K562 (cell line): ENCODE data around the gene SNX25. TPM values are rescaled to one million over a fixed set of nuclear protein-coding genes. Genes with fewer than 3 reads are reported as not detected.
A peak's percentile ranks its signal among the peaks of the same experiment; 100 is the strongest.

ENCODE experiments used
- ARID1B ChIP-seq: fragments of 450-650 bp; IDR thresholded peaks from 2 replicates; pipeline ENCODE4 v1.6.1; 2016; ENCODE audit warnings: antibody characterized with exemption, mild to moderate bottlenecking, inconsistent platforms
- EGR1 ChIP-seq: fragments of 450-650 bp; conservative IDR thresholded peaks from 2 replicates; pipeline ENCODE4 v1.6.1; 2017; ENCODE audit warnings: mild to moderate bottlenecking
- ELF2 ChIP-seq: fragments of 250-450 bp; sonication (Bioruptor Pico); IDR thresholded peaks from 2 replicates; pipeline ENCODE4 v1.5.0; 2021; ENCODE audit warnings: mild to moderate bottlenecking
- FOXK1 ChIP-seq: sonication (generic); formaldehyde crosslinking; IDR thresholded peaks from 2 replicates; pipeline ENCODE4 v1.8.0; 2022; ENCODE audit warnings: missing genetic modification reagents, mild to moderate bottlenecking, borderline replicate concordance
- FOXK2 ChIP-seq, 2 experiments: fragments of 450-650 bp; IDR thresholded peaks in 1 of 2; conservative IDR thresholded peaks in 1 of 2; 2 replicates each; pipeline ENCODE4 v1.6.1; 2016; ENCODE audit warnings: low read depth in 2 of 2, mild to moderate bottlenecking in 1 of 2
- FOXP1 ChIP-seq: sonication (generic); formaldehyde crosslinking; IDR thresholded peaks from 2 replicates; pipeline ENCODE4 v1.8.0; 2022; ENCODE audit warnings: mild to moderate bottlenecking, missing genetic modification reagents
- GABPB2 ChIP-seq: fragments of 250-450 bp; sonication (Bioruptor Pico); conservative IDR thresholded peaks from 2 replicates; pipeline ENCODE4 v1.5.1; 2021; ENCODE audit warnings: mild to moderate bottlenecking
- GATA2 ChIP-seq: sonication (generic); formaldehyde crosslinking; IDR thresholded peaks from 2 replicates; pipeline ENCODE4 v1.4.0; 2020; ENCODE audit warnings: mild to moderate bottlenecking, missing genetic modification reagents
- HLTF ChIP-seq: fragments of 450-650 bp; IDR thresholded peaks from 2 replicates; pipeline ENCODE4 v1.6.1; 2016
- KHSRP ChIP-seq: fragments of 450-650 bp; IDR thresholded peaks from 2 replicates; pipeline ENCODE4 v1.6.1; 2017
- LEF1 ChIP-seq: fragments of 450-650 bp; IDR thresholded peaks from 2 replicates; pipeline ENCODE4 v1.6.1; 2016; ENCODE audit warnings: mild to moderate bottlenecking
- MAZ ChIP-seq, 2 experiments: fragments of 450-650 bp in 1 of 2; sonication (generic) in 1 of 2; formaldehyde crosslinking; IDR thresholded peaks in 1 of 2; conservative IDR thresholded peaks in 1 of 2; 2 replicates each; pipeline versions ENCODE4 v1.4.0 to v1.5.0; 2020; ENCODE audit warnings: mild to moderate bottlenecking in 1 of 2, missing genetic modification reagents in 1 of 2
- MIER1 ChIP-seq: fragments of 450-650 bp; IDR thresholded peaks from 2 replicates; pipeline ENCODE4 v1.6.1; 2016; ENCODE audit warnings: antibody characterized with exemption, mild to moderate bottlenecking, low read depth
- MLLT1 ChIP-seq, 2 experiments: fragments of 450-650 bp; IDR thresholded peaks; 2 replicates each; pipeline ENCODE4 v1.6.1; 2016
- NRF1 ChIP-seq, 2 experiments: fragments of 450-650 bp; IDR thresholded peaks in 1 of 2; conservative IDR thresholded peaks in 1 of 2; 2 replicates each; pipeline ENCODE4 v1.6.1; 2014; ENCODE audit warnings: mild to moderate bottlenecking in 2 of 2
- PKNOX1 ChIP-seq: fragments of 450-650 bp; IDR thresholded peaks from 2 replicates; pipeline ENCODE4 v1.6.1; 2016
- RBFOX2 ChIP-seq: fragments of 200-400 bp; formaldehyde crosslinking; IDR thresholded peaks from 2 replicates; pipeline ENCODE4 v1.6.1; 2017; ENCODE audit warnings: low read depth, mild to moderate bottlenecking, low read length, moderate library complexity
- RBM39 ChIP-seq: fragments of 200-400 bp; formaldehyde crosslinking; optimal IDR thresholded peaks from 2 replicates; pipeline ENCODE3; 2018; ENCODE audit warnings: low read depth, low read length
- SMARCE1 ChIP-seq: fragments of 450-650 bp; IDR thresholded peaks from 2 replicates; pipeline ENCODE4 v1.7.1; 2016; ENCODE audit warnings: mild to moderate bottlenecking
- TAF9B ChIP-seq: fragments of 450-650 bp; IDR thresholded peaks from 2 replicates; pipeline ENCODE4 v1.6.1; 2018; ENCODE audit warnings: mild to moderate bottlenecking; ENCODE audit not compliant: partially characterized antibody
- TEAD4 ChIP-seq, 2 experiments: sonication (generic) in 1 of 2; formaldehyde crosslinking in 1 of 2; IDR thresholded peaks; 2 replicates each; pipeline versions ENCODE4 v1.6.1 to v1.8.0; 2012 to 2022; ENCODE audit warnings: borderline replicate concordance in 1 of 2, inconsistent platforms in 1 of 2, low read length in 1 of 2, mild to moderate bottlenecking in 1 of 2, missing genetic modification reagents in 1 of 2
- TOE1 ChIP-seq, 2 experiments: fragments of 450-650 bp in 1 of 2; sonication (generic) in 1 of 2; formaldehyde crosslinking in 1 of 2; IDR thresholded peaks; 2 replicates each; pipeline versions ENCODE4 v1.7.1 to v1.8.0; 2016 to 2022; ENCODE audit warnings: borderline replicate concordance in 2 of 2, mild to moderate bottlenecking in 2 of 2, antibody characterized with exemption in 1 of 2, inconsistent platforms in 1 of 2, low read depth in 1 of 2, missing genetic modification reagents in 1 of 2, moderate library complexity in 1 of 2
- ZBTB9 ChIP-seq: fragments of 450-650 bp; formaldehyde crosslinking; IDR thresholded peaks from 2 replicates; pipeline ENCODE4 v1.4.0; 2020; ENCODE audit warnings: mild to moderate bottlenecking, moderate library complexity
- ZC3H11A ChIP-seq: IDR thresholded peaks from 2 replicates; pipeline ENCODE4 v1.6.1; 2012; ENCODE audit warnings: low read depth, low read length, improper control_type of control experiment
- ZC3H8 ChIP-seq: fragments of 450-650 bp; IDR thresholded peaks from 2 replicates; pipeline ENCODE4 v1.6.1; 2017
- ZNF124 ChIP-seq: sonication (generic); formaldehyde crosslinking; IDR thresholded peaks from 2 replicates; pipeline ENCODE4 v1.8.1; 2022; ENCODE audit warnings: missing genetic modification reagents
- ZNF316 ChIP-seq: fragments of 450-650 bp; IDR thresholded peaks from 2 replicates; pipeline ENCODE4 v1.6.1; 2016
- ZNF717 ChIP-seq: fragments of 250-450 bp; sonication (Bioruptor Pico); IDR thresholded peaks from 2 replicates; pipeline ENCODE4 v1.5.0; 2021
- ZZZ3 ChIP-seq: fragments of 450-650 bp; IDR thresholded peaks from 2 replicates; pipeline ENCODE4 v1.6.1; 2016; ENCODE audit warnings: antibody characterized with exemption, mild to moderate bottlenecking, moderate library complexity
- polyA plus RNA-seq, 8 experiments: library from polyadenylated mRNA; depleted of rRNA in 4 of 8; stranded (reverse) in 5 of 8; unstranded in 3 of 8; fragments of >200 nt; fragmentation: Nextera tagmentation in 2 of 8; fragmentation: Illumina TruSeq in 1 of 8; extraction: Ambion mirVana in 2 of 8; extraction: Trizol in 1 of 8; gene quantifications; 2 replicates each; pipeline versions ENCODE4 v1.2.1 to v1.2.3, GENCODE V29; 2011 to 2014; ENCODE audit warnings: inconsistent platforms in 1 of 8, missing spikeins in 1 of 8
- total RNA-seq, 7 experiments: library from RNA; depleted of rRNA in 6 of 7; stranded (reverse); fragments of >200 nt in 6 of 7; fragmentation: Illumina TruSeq in 2 of 7; extraction: Trizol in 2 of 7; gene quantifications; 2 replicates each; pipeline versions ENCODE4 v1.2.1 to v1.2.3, GENCODE V29; 2011 to 2021; ENCODE audit warnings: low replicate concordance in 1 of 7

Gene SNX25
- total and polyA plus RNA-seq, 9 of the 15 experiments (the other 6 are each of a cell fraction or from before 2014, with no cell fraction given) = 2.5 to 23.4 (median 13.3) TPM

- TF ChIP-seq ZBTB9 (CRISPR knock-in tag) (no peak), MAZ (CRISPR knock-in tag; conservative IDR thresholded peaks at IDR 0.05 in 1 of 2, IDR thresholded peaks at IDR 0.05 in 1 of 2) (no peak), EGR1 (no peak), FOXK1 (CRISPR knock-in tag) (no peak), ELF2 (CRISPR knock-in tag) (no peak), KHSRP (no peak), GATA2 (no peak), ZC3H11A (no peak), MIER1 (no peak), ARID1B (peak; percentile 39; the same call in 1 of the 2 replicates), HLTF (no peak), FOXK2 (conservative IDR thresholded peaks at IDR 0.05 in 1 of 2, IDR thresholded peaks at IDR 0.05 in 1 of 2; ENCODE audit: low read depth in 2 of 2) (no peak), ZZZ3 (no peak), TEAD4 (IDR thresholded peaks at IDR 0.05; ENCODE audit: low read length) (peak; percentile 61; the same call in 1 of the 2 replicates), TEAD4 (CRISPR knock-in tag; IDR thresholded peaks at IDR 0.05; ENCODE audit: borderline replicate concordance) (no peak), ZNF124 (CRISPR knock-in tag) (no peak), PKNOX1 (peak; percentile 18; the same call in 1 of the 2 replicates), FOXP1 (CRISPR knock-in tag) (no peak), RBFOX2 (no peak), GABPB2 (no peak), LEF1 (no peak), TAF9B (no peak), TOE1 (IDR thresholded peaks at IDR 0.05; ENCODE audit: borderline replicate concordance) (no peak), TOE1 (CRISPR knock-in tag; IDR thresholded peaks at IDR 0.05; ENCODE audit: borderline replicate concordance, low read depth) (no peak), MLLT1 (IDR thresholded peaks at IDR 0.05) (no peak), RBM39 (no peak), NRF1 (conservative IDR thresholded peaks at IDR 0.05 in 1 of 2, IDR thresholded peaks at IDR 0.05 in 1 of 2) (no peak), SMARCE1 (no peak; the same call in 1 of the 2 replicates), ZNF316 (peak; percentile 46), ZNF717 (CRISPR knock-in tag) (no peak), ZC3H8 (no peak)
Measured at GRCh38 chr4:185265942-185266341, 56.5 kb downstream of the SNX25 start (continued).
